ENCODE measurements around the gene NFIX. TPM values are rescaled to one million over a fixed set of nuclear protein-coding genes. Genes with fewer than 3 reads are reported as not detected.

Gene NFIX
- total and polyA plus RNA-seq, 2 donors from 2014 or later = 4.3 to 65.0 TPM

GRCh38 chr19:13066226-13066625 lies 71.0 kb downstream of the NFIX start:
- Histone ChIP-seq H3K27me3 (ENCODE audit: control insufficient read depth, insufficient read depth, low read length) (peaks cover 6% of the 10 kb centered on the region), H3K27ac (ENCODE audit: low read depth in 2 of 2, low read length in 2 of 2) (no peak overlapping the region), H3K9ac (ENCODE audit: low read length in 3 of 3) (no peak overlapping the region), H3K4me3 (ENCODE audit: low read length in 3 of 3) (no peak overlapping the region), H3K9me3 (ENCODE audit: control insufficient read depth in 2 of 3, insufficient read depth in 1 of 3, low read length in 3 of 3) (no peaks in the 10 kb centered on the region), H3K36me3 (ENCODE audit: control insufficient read depth in 2 of 3, insufficient read depth in 3 of 3, low read length in 3 of 3) (no peaks in the 10 kb centered on the region), H3K4me1 (ENCODE audit: control insufficient read depth in 2 of 3, insufficient read depth in 2 of 3, low read depth in 1 of 3, low read length in 3 of 3) (peaks cover 0 to 16% (median 4%) of the 10 kb centered on the region in 3 donors)
- no peak for TF ChIP-seq CTCF (IDR thresholded peaks at IDR 0.05; ENCODE audit: borderline replicate concordance, extremely low read depth, insufficient read depth)
- no peak for DNase-seq
- intact Hi-C loops (cut with DNase I) = loop anchor here (10.0 kb wide), 1 partner anchor 91 kb away; no protein-coding TSS in a partner anchor
- no peak for FAIRE-seq

GRCh38 chr19:13066933-13067807 lies 71.9 kb downstream of the NFIX start:
- Histone ChIP-seq H3K4me1 (ENCODE audit: control insufficient read depth in 2 of 3, insufficient read depth in 2 of 3, low read depth in 1 of 3, low read length in 3 of 3) (peaks cover 0 to 13% (median 4%) of the 10 kb centered on the region in 3 donors), H3K9ac (ENCODE audit: low read length in 3 of 3) (no peak overlapping the region), H3K9me3 (ENCODE audit: control insufficient read depth in 2 of 3, insufficient read depth in 1 of 3, low read length in 3 of 3) (no peaks in the 10 kb centered on the region), H3K36me3 (ENCODE audit: control insufficient read depth in 2 of 3, insufficient read depth in 3 of 3, low read length in 3 of 3) (no peaks in the 10 kb centered on the region), H3K27me3 (ENCODE audit: control insufficient read depth, insufficient read depth, low read length) (peaks cover 2% of the 10 kb centered on the region), H3K27ac (ENCODE audit: low read depth in 2 of 2, low read length in 2 of 2) (no peak overlapping the region), H3K4me3 (ENCODE audit: low read length in 3 of 3) (no peak overlapping the region)
- intact Hi-C loops (cut with DNase I) = loop anchor here (10.0 kb wide), 1 partner anchor 92 kb away; no protein-coding TSS in a partner anchor
- DNase-seq = no peak
- FAIRE-seq = no peak
- no peak for TF ChIP-seq CTCF (IDR thresholded peaks at IDR 0.05; ENCODE audit: borderline replicate concordance, extremely low read depth, insufficient read depth)

GRCh38 chr19:13068085-13068846 lies 73.0 kb downstream of the NFIX start:
- Histone ChIP-seq H3K4me1 (ENCODE audit: control insufficient read depth in 2 of 3, insufficient read depth in 2 of 3, low read depth in 1 of 3, low read length in 3 of 3) (peaks cover 0 to 13% (median 4%) of the 10 kb centered on the region in 3 donors), H3K27ac (ENCODE audit: low read depth in 2 of 2, low read length in 2 of 2) (no peak overlapping the region), H3K9me3 (ENCODE audit: control insufficient read depth in 2 of 3, insufficient read depth in 1 of 3, low read length in 3 of 3) (no peaks in the 10 kb centered on the region), H3K9ac (ENCODE audit: low read length in 3 of 3) (no peak overlapping the region), H3K27me3 (ENCODE audit: control insufficient read depth, insufficient read depth, low read length) (no peaks in the 10 kb centered on the region), H3K36me3 (ENCODE audit: control insufficient read depth in 2 of 3, insufficient read depth in 3 of 3, low read length in 3 of 3) (peaks cover 0 to 2% (median 0%) of the 10 kb centered on the region in 3 donors), H3K4me3 (ENCODE audit: low read length in 3 of 3) (no peak overlapping the region)
- intact Hi-C loops (cut with DNase I) = loop anchor here (10.0 kb wide), 1 partner anchor 93 kb away; no protein-coding TSS in a partner anchor
- DNase-seq (no peak), FAIRE-seq (no peak)
- TF ChIP-seq CTCF (IDR thresholded peaks at IDR 0.05; ENCODE audit: borderline replicate concordance, extremely low read depth, insufficient read depth) = no peak
